B cell (primary cell): Measurements from ENCODE around the gene CLECL1. TPM values are rescaled to one million over a fixed set of nuclear protein-coding genes. Genes with fewer than 3 reads are reported as not detected.

Source experiments
- ATAC-seq: fragments of 200-7000 bp; cut with Tn5 transposase; one replicate; pipeline ENCODE4 v1.10.0; 2021; ENCODE audit warnings: low read depth, mild to moderate bottlenecking, moderate number of reproducible peaks, moderate library complexity
- CTCF ChIA-PET: fragments of 350-600 bp; sonication (Branson Sonifier 250); formaldehyde crosslinking; loops from one replicate; lab custom pipeline; 2021; ENCODE audit warnings: antibody characterized with exemption, inconsistent platforms; lab: Charles Lee
- POLR2A ChIA-PET: fragments of 350-600 bp; sonication (Branson Sonifier 250); formaldehyde crosslinking; loops from one replicate; lab custom pipeline; 2021; ENCODE audit warnings: antibody characterized with exemption; lab: Charles Lee
- DNase-seq: peaks from one replicate; pipeline ENCODE4 v3.0.0; 2013
- H2AFZ ChIP-seq: 2 replicates; pipeline ENCODE4 v1.6.1; 2012; ENCODE audit warnings: mild to moderate bottlenecking, low read depth, low read length; ENCODE audit not compliant: insufficient read depth, poor library complexity, severe bottlenecking
- H3K27ac ChIP-seq, 2 donors: 1 replicate in 1 of 2; 2 replicates in 1 of 2; pipeline ENCODE4 v1.5.1; 2012 to 2013; ENCODE audit warnings: low read length in 2 of 2, mild to moderate bottlenecking in 2 of 2, moderate library complexity in 1 of 2
- H3K27me3 ChIP-seq, 4 experiments: fragments of 200-600 bp in 1 of 4; sonication (generic) in 1 of 4; replicated peaks in 1 of 4; 1 replicate in 2 of 4; 2 replicates in 2 of 4; pipeline versions ENCODE4 v1.6.1 to v1.7.0; 2013 to 2016; ENCODE audit warnings: low read length in 3 of 4, mild to moderate bottlenecking in 2 of 4, mixed read lengths in 1 of 4, moderate library complexity in 1 of 4; ENCODE audit not compliant: insufficient read depth in 4 of 4, control insufficient read depth in 3 of 4; ENCODE audit errors: control extremely low read depth in 1 of 4
- H3K36me3 ChIP-seq, 2 experiments: replicated peaks in 1 of 2; 1 replicate in 1 of 2; 2 replicates in 1 of 2; pipeline versions ENCODE4 v1.6.1 to v1.7.1; 2013; ENCODE audit warnings: low read length in 1 of 2; ENCODE audit not compliant: insufficient read depth in 2 of 2, control insufficient read depth in 1 of 2; ENCODE audit errors: control extremely low read depth in 1 of 2, extremely low read depth in 1 of 2
- H3K4me1 ChIP-seq, 2 donors: fragments of 200-600 bp in 1 of 2; sonication (generic) in 1 of 2; 1 replicate in 1 of 2; 2 replicates in 1 of 2; pipeline versions ENCODE4 v1.5.1 to v1.6.1; 2013 to 2017; ENCODE audit warnings: low read length in 2 of 2; ENCODE audit not compliant: control insufficient read depth in 2 of 2, insufficient read depth in 2 of 2
- H3K4me2 ChIP-seq: replicated peaks from 2 replicates; pipeline ENCODE3; 2012; ENCODE audit warnings: mild to moderate bottlenecking, low read depth, low read length; ENCODE audit not compliant: poor library complexity, severe bottlenecking
- H3K4me3 ChIP-seq, 5 experiments: fragments of 200-600 bp in 1 of 5; sonication (generic) in 1 of 5; 1 replicate in 3 of 5; 2 replicates in 2 of 5; pipeline versions ENCODE4 v1.5.1 to v1.7.0; 2011 to 2016; ENCODE audit warnings: low read length in 4 of 5, mild to moderate bottlenecking in 4 of 5, low read depth in 2 of 5, control low read depth in 1 of 5, moderate library complexity in 1 of 5; ENCODE audit not compliant: insufficient read depth in 1 of 5; ENCODE audit errors: control extremely low read depth in 1 of 5, extremely low read depth in 1 of 5
- H3K79me2 ChIP-seq: fragments of 200-600 bp; sonication (generic); one replicate; pipeline ENCODE4 v1.6.0; 2016; ENCODE audit warnings: low read length; ENCODE audit not compliant: control insufficient read depth, insufficient read depth
- H3K9ac ChIP-seq: fragments of 200-600 bp; sonication (generic); 2 replicates; pipeline ENCODE4 v1.6.1; 2017; ENCODE audit warnings: mild to moderate bottlenecking, low read length, moderate library complexity
- H3K9me3 ChIP-seq, 3 donors: one replicate each; pipeline versions ENCODE4 v1.6.1 to v1.7.1; 2013; ENCODE audit warnings: low read length in 2 of 3; ENCODE audit not compliant: control insufficient read depth in 2 of 3, insufficient read depth in 1 of 3; ENCODE audit errors: control extremely low read depth in 1 of 3
- H4K20me1 ChIP-seq: 2 replicates; pipeline ENCODE4 v1.6.0; 2012; ENCODE audit warnings: mild to moderate bottlenecking, low read length; ENCODE audit not compliant: insufficient read depth, control insufficient read depth, poor library complexity, severe bottlenecking
- H3K27ac Mint-ChIP-seq: one replicate; pipeline ENCODE4 v1.8.0; 2021; ENCODE audit warnings: mixed read lengths
- H3K27me3 Mint-ChIP-seq: one replicate; pipeline ENCODE4 v1.8.0; 2021; ENCODE audit warnings: mixed read lengths
- H3K4me1 Mint-ChIP-seq: one replicate; pipeline ENCODE4 v1.8.0; 2021; ENCODE audit warnings: mixed read lengths
- H3K4me3 Mint-ChIP-seq: one replicate; pipeline ENCODE4 v1.8.0; 2021; ENCODE audit warnings: mixed read lengths
- H3K9me3 Mint-ChIP-seq: one replicate; pipeline ENCODE4 v1.8.0; 2022; ENCODE audit warnings: mixed read lengths; ENCODE audit not compliant: insufficient read depth
- CTCF ChIP-seq: fragments of 200-600 bp; IDR thresholded peaks from one replicate; pipeline ENCODE4 v1.8.0; 2022; ENCODE audit warnings: antibody characterized with exemption, mild to moderate bottlenecking
- EZH2 ChIP-seq: IDR thresholded peaks from 2 replicates; pipeline ENCODE4 v1.6.1; 2012; ENCODE audit warnings: borderline replicate concordance, low read depth, mild to moderate bottlenecking, moderate library complexity, low read length; ENCODE audit not compliant: insufficient read depth, poor library complexity, severe bottlenecking
- WGBS: methylation state at CpG from one replicate; pipeline ENCODE4 v1.1.5; 2013; ENCODE audit warnings: missing lambda C conversion rate; ENCODE audit not compliant: insufficient coverage; 5-methylcytosine and 5-hydroxymethylcytosine counted together
- intact Hi-C: fragments of 100-400 bp; cut with micrococcal nuclease; formaldehyde crosslinking; loops from one replicate; pipeline ENCODE4 v1.10.0; 2022
- polyA plus RNA-seq: library from polyadenylated mRNA; depleted of rRNA; stranded (reverse); fragments of >200 nt; gene quantifications from 2 replicates; pipeline ENCODE4 v1.2.3, GENCODE V29; 2012
- total RNA-seq, 2 donors: library from RNA; stranded (reverse); fragments of 120-200 nt in 1 of 2; gene quantifications; 1 replicate in 1 of 2; 2 replicates in 1 of 2; pipeline versions ENCODE4 v1.2.3 to v1.2.4, GENCODE V29; 2013 to 2022

CLECL1 gene
- total and polyA plus RNA-seq, 2 donors (not counting 1 experiment from before 2014, with no cell fraction given), result 30.7 to 51.4 TPM

- H3K4me3 Mint-ChIP-seq, result peak overlapping the region; percentile 91
- Histone ChIP-seq H2AFZ (no peak overlapping the region), H3K27ac (peak overlapping the region; percentile 28 to 87), H3K79me2 (peaks cover 99% of the 10 kb centered on the region), H3K27me3 (no peaks in the 10 kb centered on the region), H3K4me2 (peak overlapping the region; percentile 73), H3K4me1 (peaks cover 56 to 66% of the 10 kb centered on the region in 2 donors), H4K20me1 (peaks cover 5% of the 10 kb centered on the region), H3K4me3 (peak overlapping the region in 3 of 5 experiments; percentile 63 to 77 (median 69)), H3K36me3 (peaks cover 13 to 30% of the 10 kb centered on the region in 2 experiments), H3K9me3 (peaks cover 0 to 10% (median 2%) of the 10 kb centered on the region in 3 donors), H3K9ac (peak overlapping the region; percentile 69)
- no peaks in the 10 kb centered on the region for H3K9me3 Mint-ChIP-seq
- intact Hi-C loops, result loop anchor here (5.0 kb wide), 1 partner anchor 33 kb away; no protein-coding TSS in a partner anchor
- H3K27me3 Mint-ChIP-seq, result no peaks in the 10 kb centered on the region
- CTCF ChIA-PET, result interaction anchor here (1.3 to 2.7 kb wide), 6 partner anchors 13 to 76 kb away, joined by 3 to 14 read pairs (median 6); no protein-coding TSS in a partner anchor
- TF ChIP-seq EZH2, result no peak
- TF ChIP-seq CTCF, result no peak
- peak overlapping the region; percentile 86 for H3K27ac Mint-ChIP-seq
- H3K4me1 Mint-ChIP-seq, result peaks cover 76% of the 10 kb centered on the region
- peak; percentile 5 for ATAC-seq
- POLR2A ChIA-PET, result interaction anchor here (1.0 kb wide), 1 partner anchor 11 kb away, joined by 4 read pairs; no protein-coding TSS in a partner anchor
- WGBS, result no CpG with 5 or more reads among the region's 2 CpGs
- no peak for DNase-seq
Measured at GRCh38 chr12:9674226-9674590, 58.7 kb downstream of the CLECL1 start.
